ENCODE results near the gene HARS1.

HARS1 gene

DNA sequence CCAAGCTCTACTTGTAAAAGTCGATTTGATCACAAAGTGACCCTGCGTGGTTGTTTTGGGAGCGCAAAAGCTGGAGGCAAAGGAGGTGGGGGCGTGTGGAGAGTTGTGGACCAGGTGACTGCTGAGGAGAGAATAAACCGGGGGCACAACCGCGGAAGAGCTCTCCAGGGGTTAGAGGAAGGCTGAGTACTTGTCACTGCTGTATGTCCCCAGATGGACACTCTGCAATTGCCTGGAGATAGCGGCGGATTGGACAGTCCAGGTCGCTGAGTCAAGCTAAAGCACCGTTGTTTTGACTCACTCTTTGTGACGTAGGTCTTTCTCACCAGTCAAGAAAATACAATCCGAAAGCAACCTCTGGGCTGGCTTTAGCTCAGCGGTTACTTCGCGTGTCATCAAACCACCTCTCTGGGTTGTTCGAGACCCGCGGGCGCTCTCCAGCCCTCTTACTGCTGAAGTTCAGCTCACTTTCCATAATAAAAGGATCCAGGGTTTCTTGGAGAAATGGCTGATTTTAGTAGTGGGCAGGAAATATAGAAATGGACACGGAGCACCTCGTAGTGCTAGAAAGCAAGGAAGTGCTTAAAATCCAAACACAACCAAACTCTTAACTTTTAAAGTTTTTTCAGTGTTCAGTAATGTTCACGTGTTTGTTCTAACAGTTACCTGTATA is 34.8 kb upstream of the HARS1 start:
- TF ChIP-seq, protein P1, sequence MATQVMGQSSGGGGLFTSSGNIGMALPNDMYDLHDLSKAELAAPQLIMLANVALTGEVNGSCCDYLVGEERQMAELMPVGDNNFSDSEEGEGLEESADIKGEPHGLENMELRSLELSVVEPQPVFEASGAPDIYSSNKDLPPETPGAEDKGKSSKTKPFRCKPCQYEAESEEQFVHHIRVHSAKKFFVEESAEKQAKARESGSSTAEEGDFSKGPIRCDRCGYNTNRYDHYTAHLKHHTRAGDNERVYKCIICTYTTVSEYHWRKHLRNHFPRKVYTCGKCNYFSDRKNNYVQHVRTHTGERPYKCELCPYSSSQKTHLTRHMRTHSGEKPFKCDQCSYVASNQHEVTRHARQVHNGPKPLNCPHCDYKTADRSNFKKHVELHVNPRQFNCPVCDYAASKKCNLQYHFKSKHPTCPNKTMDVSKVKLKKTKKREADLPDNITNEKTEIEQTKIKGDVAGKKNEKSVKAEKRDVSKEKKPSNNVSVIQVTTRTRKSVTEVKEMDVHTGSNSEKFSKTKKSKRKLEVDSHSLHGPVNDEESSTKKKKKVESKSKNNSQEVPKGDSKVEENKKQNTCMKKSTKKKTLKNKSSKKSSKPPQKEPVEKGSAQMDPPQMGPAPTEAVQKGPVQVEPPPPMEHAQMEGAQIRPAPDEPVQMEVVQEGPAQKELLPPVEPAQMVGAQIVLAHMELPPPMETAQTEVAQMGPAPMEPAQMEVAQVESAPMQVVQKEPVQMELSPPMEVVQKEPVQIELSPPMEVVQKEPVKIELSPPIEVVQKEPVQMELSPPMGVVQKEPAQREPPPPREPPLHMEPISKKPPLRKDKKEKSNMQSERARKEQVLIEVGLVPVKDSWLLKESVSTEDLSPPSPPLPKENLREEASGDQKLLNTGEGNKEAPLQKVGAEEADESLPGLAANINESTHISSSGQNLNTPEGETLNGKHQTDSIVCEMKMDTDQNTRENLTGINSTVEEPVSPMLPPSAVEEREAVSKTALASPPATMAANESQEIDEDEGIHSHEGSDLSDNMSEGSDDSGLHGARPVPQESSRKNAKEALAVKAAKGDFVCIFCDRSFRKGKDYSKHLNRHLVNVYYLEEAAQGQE (IDR thresholded peaks at IDR 0.05; ENCODE audit: insufficient read depth in 1 of 2, low read depth in 2 of 2, low read length in 2 of 2): peak; percentile 79 to 92
- TF ChIP-seq SIN3A (IDR thresholded peaks at IDR 0.05; ENCODE audit: borderline replicate concordance, insufficient read depth, low read length) (peak; percentile 90; the same call in 1 of the 2 replicates), TAF1 (IDR thresholded peaks at IDR 0.05; ENCODE audit: borderline replicate concordance, insufficient read depth, low read length) (no peak)

DNA sequence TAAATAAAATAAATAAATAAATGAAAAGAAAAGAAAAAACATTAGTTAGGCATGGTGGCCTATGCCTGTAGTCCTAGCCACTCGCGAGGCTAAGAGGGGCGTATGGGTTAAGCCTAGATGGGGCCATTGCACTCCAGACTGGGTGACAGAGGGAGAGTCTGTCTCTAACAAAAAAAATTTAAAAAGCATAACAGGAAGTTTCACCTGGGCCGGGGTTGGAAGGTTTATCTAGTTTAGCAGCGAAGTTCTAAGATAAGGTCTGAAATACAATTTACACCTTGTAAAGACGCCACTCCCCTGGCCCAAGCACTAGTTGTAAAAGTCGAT is 27.1 kb upstream of the HARS1 start:
- TF ChIP-seq TAF1 (IDR thresholded peaks at IDR 0.05; ENCODE audit: borderline replicate concordance, insufficient read depth, low read length): no peak
- no peak for TF ChIP-seq POLR2AphosphoS5 (IDR thresholded peaks at IDR 0.05; ENCODE audit: low read depth, low read length)
- TF ChIP-seq, protein P1 (IDR thresholded peaks at IDR 0.05; ENCODE audit: insufficient read depth in 1 of 2, low read depth in 2 of 2, low read length in 2 of 2): no peak
- TF ChIP-seq SIN3A (IDR thresholded peaks at IDR 0.05; ENCODE audit: borderline replicate concordance, insufficient read depth, low read length): no peak
- TF ChIP-seq FOXP2 (optimal IDR thresholded peaks at IDR 0.05; ENCODE audit: borderline replicate concordance, extremely low read depth, extremely low read length, insufficient read depth): no peak

DNA sequence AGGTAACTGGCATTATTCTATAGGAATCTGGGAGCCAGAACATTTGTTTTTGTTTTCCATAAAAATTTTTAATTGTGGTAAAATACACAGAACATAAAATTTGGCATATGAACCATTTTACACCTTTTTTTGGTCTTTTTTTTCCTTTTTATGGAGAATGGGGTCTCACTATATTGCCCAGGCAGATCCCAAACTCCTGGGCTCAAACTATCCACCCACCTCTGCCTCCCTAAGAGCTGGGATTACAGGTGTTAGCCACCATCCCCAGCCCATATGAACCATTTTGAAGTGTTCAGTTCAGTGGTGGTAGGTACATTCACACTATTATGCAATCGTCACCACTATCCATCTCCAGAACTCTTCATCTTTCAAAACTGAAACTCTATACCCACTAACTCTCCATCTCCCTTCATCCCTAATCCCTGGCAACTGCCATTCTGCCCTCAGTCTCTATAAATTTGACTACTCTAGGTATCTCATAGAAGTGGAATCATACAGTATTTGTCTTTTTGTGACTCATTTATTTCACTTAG is 22.5 kb upstream of the HARS1 start:
- TF ChIP-seq FOXP2 (optimal IDR thresholded peaks at IDR 0.05; ENCODE audit: borderline replicate concordance, extremely low read depth, extremely low read length, insufficient read depth): no peak
- TF ChIP-seq SIN3A (IDR thresholded peaks at IDR 0.05; ENCODE audit: borderline replicate concordance, insufficient read depth, low read length): no peak
- TF ChIP-seq, protein P1 (IDR thresholded peaks at IDR 0.05; ENCODE audit: insufficient read depth in 1 of 2, low read depth in 2 of 2, low read length in 2 of 2): no peak
- no peak for TF ChIP-seq TAF1 (IDR thresholded peaks at IDR 0.05; ENCODE audit: borderline replicate concordance, insufficient read depth, low read length)
- no peak for TF ChIP-seq POLR2AphosphoS5 (IDR thresholded peaks at IDR 0.05; ENCODE audit: low read depth, low read length)

DNA sequence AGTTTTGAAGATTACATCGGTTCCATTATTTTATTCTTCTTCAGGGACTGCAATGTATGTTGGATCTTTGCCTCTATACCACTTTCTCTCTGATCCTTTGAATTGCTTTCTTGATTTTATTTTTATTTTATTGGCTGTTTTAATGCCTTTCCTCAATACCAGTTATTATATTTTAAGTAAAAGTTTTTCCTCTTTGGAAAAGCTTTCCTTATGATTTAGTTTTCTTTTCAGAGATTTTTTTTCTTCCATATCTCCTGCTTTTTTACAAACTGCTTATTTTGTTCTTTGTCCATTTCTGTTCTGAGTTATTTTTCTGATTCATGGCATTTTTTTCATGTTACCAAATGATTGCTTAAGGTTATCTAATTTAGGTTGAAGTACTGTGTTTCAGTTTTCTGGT is 20.6 kb upstream of the HARS1 start:
- TF ChIP-seq FOXP2 (optimal IDR thresholded peaks at IDR 0.05; ENCODE audit: borderline replicate concordance, extremely low read depth, extremely low read length, insufficient read depth): no peak
- no peak for TF ChIP-seq TAF1 (IDR thresholded peaks at IDR 0.05; ENCODE audit: borderline replicate concordance, insufficient read depth, low read length)
- TF ChIP-seq, protein P1 (IDR thresholded peaks at IDR 0.05; ENCODE audit: insufficient read depth in 1 of 2, low read depth in 2 of 2, low read length in 2 of 2): no peak
- TF ChIP-seq SIN3A (IDR thresholded peaks at IDR 0.05; ENCODE audit: borderline replicate concordance, insufficient read depth, low read length): no peak
- no peak for TF ChIP-seq POLR2AphosphoS5 (IDR thresholded peaks at IDR 0.05; ENCODE audit: low read depth, low read length)

All from PFSK-1 (cell line).